GM21717 (cell line): ENCODE measurements around the gene S100A8.

Experiments
- ATAC-seq: cut with Tn5 transposase; IDR thresholded peaks from one replicate; pipeline ENCODE4 v1.9.1; 2021; ENCODE audit warnings: mild to moderate bottlenecking, moderate library complexity; ENCODE audit not compliant: unreplicated experiment

Gene S100A8

DNA sequence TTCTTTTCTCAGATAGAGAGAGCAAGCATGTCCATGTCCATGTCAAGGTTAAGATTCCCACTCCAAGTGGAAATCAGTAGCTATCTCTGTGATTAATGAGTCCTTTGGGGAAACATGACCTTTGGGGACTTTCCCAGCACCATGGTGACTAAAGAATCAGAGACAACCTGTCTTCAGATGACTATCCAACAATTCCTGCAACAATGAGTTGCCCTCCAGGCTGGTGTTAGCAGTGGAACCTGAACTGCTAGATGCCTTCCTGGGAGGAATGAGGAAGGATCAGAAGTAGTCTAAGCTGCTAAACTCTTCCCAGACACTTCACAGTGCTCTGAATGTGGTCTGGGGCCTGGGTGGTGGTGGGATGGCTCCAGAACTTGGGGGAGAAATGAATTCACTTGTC is 26.7 kb downstream of the S100A8 start:
- no peak for ATAC-seq

DNA sequence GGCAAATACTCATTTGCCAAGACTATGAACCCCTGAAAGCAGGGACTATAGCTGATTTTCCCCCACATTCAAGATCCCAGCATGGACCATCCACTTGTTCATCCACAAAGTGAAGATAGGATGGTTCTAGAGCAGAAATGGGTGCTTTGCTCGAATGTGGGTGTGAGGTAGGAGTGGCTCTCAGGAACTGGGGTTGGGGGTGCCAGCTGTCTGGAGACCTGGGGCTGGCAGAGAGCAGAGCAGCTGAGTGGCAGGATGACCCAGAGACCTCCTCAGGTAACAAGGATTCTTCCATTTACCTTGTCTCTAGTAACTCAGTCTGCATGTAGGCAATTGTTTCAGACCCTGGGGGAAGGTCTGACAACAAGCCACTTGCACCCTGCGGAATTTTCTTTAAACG is 27.2 kb downstream of the S100A8 start:
- no peak for ATAC-seq

DNA sequence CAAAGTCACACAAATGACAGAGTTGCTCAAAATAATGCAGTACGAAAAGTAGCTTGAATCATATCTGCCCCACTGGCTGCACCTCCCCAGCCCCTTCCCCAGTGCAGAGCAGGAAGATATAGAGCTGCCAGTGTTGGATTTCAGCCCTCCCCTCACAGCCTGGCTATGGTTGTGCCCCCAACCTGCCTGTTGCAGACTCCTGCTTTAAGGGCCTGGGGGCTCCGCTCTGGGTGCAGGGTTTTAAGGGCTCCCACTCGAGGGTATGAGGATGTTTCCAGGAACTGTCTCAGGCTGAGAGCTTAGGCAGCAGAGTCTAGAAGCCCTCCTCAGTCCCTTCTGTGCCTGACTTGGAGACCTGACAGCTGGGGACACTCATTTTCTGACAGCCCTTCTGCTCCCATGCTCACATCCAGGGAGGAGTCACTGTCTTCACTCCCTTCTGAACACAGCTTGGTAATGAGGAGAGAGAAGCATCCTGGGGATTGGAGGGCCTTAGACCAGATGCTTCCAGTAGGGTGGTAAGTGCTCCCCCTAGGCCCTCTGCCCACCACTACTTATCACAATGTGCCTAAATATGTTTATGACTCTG is 28.6 kb downstream of the S100A8 start:
- ATAC-seq: no peak

DNA sequence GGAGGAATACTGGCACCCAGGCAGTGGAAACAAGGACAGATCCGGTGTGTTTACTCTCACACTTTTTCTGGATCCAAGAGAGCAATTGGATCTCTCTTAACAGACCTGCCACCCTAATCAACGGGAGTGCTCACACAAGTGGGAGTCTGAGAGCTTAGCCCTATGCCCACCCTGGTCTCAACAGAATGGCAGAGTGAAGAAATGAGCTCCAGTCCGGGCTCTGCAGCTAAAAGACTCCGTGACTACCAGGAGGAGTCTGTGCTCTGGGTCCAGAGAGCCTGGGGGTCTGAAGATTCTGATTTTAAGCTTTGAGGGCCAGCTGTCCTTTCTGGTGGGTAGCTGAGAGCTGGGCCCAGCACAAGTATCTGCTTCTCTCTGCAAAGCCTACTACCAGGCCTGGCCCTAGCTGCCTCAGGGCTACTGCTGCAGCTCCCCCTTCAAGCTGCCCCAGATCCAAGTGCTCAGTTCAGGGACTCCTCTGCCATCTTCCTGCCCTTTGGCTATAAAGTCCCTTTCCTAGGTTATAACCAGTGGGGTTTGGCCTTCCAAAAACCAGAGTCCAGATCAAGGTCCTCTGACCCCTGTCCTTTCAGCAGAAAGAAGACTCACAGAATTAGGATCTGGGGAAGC is 29.3 kb downstream of the S100A8 start:
- ATAC-seq: no peak

DNA sequence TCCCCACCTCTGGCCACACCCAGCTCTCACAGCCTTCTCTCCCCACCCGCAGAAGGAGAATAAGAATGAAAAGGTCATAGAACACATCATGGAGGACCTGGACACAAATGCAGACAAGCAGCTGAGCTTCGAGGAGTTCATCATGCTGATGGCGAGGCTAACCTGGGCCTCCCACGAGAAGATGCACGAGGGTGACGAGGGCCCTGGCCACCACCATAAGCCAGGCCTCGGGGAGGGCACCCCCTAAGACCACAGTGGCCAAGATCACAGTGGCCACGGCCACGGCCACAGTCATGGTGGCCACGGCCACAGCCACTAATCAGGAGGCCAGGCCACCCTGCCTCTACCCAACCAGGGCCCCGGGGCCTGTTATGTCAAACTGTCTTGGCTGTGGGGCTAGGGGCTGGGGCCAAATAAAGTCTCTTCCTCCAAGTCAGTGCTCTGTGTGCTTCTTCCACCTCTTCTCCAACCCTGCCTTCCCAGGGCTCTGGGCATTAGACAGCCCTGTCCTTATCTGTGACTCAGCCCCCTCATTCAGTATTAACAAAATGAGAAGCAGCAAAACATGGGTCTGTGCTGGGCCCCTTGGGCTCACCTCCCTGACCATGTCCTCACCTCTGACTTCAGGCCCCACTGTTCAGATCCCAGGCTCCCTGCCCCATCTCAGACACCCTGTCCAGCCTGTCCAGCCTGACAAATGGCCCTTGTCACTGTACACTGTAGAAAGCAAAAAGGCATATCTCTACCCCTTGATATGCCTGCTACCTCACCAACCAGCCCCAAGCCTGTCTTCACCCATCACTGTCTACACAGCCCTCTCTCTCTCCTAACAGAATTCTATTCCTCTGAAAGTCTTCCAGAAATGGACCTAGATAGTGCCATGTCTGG is 30.0 kb downstream of the S100A8 start:
- no peak for ATAC-seq

DNA sequence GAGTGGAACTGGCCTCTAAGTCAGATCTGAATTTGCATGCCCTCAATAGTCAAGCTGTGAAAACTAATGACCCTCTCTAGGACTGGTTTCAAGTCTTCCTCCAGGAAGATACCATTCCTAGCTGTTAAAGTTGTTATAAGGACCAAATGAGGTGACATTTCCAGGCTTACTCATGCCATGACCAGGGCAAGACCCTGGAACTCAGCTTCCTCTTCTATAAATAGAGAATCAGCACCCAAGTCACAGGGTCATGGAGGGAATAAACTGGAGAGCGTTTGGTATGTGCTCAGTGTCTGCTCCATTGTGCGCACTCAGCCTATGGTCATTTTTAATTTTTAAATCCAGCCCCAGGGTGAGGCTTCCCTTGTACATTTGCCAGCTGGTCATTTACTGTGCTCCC is 30.7 kb downstream of the S100A8 start:
- ATAC-seq: no peak

DNA sequence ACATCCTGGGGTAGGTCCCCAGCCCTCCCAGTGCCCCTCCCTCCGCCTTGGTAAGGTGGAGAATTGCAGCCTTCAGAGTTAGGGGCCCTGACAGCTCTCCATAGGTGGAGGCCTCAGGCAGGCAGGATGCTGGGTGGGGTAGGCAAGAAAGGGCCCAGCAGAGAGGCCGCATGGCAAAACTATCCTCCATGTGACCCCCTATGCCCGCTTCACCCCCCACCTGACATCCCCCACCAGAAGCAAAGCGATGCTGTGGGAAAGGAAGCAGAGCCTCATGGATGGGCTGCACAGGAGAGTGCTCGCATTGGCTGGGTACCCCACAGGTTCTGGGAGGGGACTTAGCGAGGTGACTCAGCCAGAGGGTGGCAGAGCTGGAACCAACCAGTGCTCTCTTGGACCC is 31.6 kb downstream of the S100A8 start:
- ATAC-seq: no peak

DNA sequence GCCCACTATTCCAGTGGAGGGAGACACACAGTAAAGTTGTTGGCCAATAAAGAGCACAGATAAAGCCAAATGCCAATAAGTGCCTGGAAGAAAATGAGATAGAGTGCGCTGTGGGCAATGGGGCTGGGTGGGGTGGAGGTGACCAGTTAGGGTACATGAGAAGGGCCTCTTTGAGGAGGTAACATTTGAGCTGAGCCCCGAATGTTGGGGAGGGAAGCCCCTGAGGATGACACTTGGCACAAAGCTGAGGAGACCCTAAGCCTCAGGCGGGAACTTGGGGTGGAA is 32.2 kb downstream of the S100A8 start:
- no peak for ATAC-seq

DNA sequence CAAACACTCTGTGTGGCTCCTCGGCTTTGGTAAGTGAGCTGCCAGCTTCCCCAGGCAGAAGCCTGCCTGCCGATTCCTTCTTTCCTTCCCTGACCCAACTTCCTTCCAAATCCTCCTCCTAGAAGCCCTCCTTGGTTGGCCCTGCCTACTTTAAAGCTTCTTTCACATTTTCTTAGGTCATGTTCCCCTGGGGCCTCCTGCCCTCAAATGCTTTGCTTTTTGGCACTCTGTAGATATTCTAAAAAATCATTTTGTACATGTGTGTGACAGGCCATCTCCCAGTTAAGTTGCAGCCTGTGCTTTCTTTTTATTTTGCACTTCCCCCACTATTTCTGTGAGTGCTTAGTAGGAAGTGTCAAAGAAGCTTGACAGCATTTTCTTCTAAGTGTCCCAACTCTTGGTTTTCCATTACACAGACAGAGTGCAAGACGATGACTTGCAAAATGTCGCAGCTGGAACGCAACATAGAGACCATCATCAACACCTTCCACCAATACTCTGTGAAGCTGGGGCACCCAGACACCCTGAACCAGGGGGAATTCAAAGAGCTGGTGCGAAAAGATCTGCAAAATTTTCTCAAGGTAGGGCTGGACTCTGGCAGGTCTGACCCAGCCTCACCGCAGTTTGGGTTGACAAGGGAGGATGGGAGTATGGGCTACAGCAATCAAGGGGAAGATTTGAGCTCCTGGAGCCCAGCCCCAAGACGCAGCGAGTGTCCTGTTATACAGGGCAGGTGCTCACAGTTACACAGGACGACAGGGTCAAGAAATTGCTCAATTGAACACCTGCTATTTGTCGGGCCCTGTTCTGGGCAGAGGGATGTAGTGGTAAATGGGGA is 32.8 kb downstream of the S100A8 start, which contains the start of gene S100A9:
Gene S100A9 (plus strand): TSS at position 2 of the 838 bp plus-strand sequence. CDS start 430 bp downstream, at position 432.
- no peak for ATAC-seq

DNA sequence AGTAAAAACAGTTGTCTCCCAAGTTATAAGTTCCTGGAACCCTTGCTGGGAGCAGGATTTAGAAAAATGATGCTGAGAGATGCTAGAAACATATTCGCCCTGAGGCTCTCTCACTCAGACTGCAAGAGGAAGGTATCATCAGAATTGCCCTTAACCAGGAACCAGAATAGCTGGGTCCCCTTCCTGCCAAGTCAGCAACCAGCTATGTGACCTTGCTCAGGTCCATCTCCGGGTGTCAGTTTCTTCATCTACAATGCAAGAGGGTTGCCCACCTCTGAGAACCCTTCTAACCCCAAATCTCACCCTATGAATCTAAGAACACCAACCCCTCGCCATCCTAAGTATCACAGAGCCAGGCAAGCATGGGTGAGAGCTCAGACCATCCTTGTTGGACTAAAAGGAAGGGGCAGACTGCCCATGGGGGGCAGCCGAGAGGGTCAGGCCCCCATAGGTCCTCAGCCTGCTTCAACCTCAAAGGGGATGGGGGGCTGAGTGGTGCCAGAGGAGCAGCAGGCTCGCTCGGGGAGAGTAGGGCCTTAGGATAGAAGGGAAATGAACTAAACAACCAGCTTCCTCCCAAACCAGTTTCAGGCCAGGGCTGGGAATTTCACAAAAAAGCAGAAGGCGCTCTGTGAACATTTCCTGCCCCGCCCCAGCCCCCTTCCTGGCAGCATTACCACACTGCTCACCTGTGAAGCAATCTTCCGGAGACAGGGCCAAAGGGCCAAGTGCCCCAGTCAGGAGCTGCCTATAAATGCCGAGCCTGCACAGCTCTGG is 33.6 kb downstream of the S100A8 start:
- no peak for ATAC-seq

DNA sequence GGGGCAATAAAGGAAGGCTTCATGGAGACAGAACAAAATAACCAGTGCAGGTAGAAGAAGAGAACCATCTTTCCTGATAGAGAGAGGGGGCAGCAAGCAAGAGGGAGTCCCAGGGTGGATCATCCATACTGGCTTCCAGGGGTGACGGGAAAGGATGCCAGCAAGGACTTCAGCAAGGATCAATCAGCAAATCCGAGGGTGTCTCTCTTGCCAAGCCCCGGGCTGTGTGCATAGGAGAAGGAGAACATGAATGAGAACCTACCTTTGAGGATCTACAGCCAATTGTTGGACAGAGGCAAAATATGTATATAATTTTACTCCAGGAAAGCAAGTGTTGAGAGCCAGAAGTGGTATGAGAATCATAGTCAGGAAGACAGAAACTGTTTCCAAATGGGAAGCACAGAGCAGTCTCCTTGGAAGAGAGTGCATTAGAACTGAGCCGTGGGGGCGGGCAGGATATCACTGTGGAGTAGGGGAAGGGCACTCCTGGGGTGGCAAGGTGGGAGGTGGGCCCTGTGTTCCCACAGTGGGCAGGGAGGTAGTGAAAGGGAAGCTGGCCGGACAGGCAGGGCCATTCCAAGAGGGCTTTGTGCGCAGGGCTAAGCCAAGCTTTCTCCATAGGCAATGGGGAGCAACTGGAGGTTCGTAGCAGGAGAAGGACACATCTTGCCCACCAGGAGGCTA is 34.3 kb downstream of the S100A8 start:
- no peak for ATAC-seq

DNA sequence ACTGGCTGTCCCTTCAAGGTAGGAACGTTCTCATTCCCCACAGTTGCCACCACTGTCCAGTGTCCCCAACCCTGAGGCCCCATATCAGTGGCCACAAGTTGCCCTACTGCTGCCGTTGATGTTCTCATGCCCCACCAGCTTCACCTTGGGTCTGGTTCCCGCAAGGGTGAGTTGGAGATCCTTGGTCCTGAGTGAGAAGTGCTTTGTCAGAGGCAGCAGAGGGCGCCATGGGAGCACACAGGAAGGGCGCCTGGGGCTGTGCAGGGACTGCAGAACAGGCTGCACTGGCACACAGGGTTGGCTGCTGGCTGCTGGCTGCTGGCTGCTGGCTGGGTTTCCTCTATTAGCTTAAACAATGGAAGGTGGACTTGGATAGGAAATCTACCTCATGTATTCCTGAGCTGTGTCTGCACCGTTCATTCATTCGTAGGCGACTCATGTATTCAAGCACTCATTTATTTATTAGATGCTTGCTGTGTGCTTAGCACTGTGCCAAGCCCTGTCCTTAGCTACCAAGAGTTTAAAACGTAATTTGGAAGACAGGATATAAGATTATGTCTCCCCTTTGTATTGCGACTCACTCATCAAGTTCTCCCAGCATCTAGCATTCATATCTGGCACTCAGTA is 35.3 kb downstream of the S100A8 start:
- no peak for ATAC-seq

DNA sequence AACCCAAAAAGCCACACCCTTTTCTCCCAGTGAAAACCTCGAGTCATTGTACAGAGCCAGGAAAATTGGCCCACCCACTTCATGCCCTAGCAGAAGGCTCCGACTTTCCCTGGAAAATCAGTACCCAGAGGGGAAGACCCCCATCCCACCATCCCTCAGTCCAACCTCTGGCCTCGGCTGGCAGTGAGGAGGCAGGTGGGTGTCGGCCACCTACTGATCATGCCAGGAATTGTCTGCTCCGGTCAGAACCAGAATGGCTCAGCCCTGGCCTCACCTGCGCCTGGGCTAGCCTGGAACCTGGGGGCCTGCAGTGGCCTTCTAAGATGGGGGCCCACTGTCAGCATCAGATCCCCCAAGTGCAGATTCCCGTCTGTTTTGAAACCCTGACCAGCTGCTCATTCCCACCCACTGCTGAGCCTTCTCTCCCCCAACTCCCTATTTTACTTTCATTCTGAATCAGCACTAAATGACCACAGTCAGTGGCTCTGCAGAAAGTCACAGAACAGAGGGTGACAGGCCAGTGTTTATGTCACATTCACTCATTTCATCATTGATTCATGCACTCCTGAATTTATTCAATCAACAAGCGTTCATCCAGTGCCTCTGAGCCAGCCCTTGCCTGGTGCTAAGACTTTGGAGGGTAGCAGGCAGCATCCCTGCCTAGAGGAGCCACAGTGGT is 36.2 kb downstream of the S100A8 start:
- no peak for ATAC-seq

DNA sequence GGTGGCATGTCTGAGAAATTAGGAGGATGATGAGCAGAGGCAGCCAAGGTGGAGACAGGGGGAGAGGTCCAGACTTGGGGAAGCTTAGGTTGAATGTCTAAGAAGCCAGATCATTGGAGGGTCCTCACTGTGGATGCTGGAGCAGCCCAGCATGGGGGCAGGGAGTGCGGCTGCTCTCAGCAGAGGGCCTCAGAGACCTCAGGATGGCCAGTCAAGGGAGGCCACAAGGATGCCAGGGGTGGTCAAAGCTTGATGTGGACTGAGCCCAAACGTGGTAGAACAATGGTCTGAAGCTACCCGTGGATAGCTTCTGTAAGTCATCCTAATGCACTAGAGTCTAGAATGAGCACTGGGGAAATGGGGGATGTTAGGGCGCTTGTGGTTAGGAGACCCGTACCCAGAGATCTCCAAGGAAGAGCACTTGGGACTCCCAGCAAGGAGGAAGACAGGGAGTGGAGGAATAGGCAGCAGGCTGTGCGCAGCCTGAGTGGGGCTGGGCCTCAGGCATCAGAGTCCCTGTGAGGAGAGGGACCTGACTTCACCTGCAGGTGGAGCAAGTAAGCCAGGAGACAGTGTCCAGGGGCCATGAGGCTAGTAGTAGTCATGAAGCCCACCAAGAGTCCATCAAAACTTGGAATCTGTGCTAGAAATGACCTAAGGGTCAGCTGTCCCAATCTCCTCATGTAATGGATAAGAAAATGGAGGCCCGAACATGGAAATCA is 37.5 kb downstream of the S100A8 start:
- ATAC-seq: no peak

DNA sequence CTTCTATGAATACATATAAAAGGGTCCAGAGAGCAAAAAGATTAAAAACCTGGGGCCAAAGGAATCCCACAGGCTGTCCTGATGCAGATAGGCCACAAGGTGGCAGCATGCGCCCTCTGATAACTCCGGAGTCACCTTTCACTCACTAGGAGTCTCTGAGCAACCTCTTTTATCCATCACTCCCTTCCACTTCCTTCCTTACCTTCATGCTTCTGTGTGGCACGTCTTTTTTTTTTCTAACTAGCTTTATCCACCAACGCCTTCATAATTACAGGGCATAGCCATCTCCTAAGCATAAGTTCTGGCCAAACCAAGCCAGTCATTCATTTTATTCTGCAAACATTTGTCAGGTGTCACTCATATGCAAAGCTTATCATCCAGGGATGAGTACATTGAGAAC is 38.4 kb downstream of the S100A8 start:
- no peak for ATAC-seq

DNA sequence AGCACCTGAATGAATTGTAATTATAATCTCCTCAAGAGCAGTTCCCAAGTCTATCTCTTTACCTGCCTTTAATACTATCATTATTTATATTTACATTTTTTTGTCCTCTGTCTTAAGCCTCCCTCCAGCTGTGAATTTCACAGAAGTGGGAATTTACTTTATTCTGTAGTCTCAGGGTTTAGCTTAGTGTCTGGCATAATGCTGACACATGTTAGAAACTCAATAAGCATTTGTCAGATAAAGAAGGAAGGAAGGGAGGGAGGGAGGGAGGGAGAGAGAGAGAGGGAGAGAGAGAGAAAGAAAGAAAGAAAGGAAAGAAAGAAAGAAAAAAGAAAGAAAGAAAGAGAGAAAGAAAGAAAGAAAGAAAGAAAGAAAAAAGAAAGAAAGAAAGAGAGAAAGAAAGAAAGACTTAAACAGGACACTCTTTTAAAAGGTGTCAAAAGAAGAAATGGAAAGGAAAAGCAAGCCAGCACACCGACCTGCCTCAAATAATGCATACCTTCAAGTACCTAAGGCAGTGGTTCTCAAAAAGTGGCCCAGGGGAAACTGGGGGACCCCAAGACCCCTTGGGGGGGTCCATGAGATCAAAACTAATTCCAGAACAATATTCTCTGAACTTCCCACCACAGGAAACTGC is 40.4 kb downstream of the S100A8 start:
- no peak for ATAC-seq

DNA sequence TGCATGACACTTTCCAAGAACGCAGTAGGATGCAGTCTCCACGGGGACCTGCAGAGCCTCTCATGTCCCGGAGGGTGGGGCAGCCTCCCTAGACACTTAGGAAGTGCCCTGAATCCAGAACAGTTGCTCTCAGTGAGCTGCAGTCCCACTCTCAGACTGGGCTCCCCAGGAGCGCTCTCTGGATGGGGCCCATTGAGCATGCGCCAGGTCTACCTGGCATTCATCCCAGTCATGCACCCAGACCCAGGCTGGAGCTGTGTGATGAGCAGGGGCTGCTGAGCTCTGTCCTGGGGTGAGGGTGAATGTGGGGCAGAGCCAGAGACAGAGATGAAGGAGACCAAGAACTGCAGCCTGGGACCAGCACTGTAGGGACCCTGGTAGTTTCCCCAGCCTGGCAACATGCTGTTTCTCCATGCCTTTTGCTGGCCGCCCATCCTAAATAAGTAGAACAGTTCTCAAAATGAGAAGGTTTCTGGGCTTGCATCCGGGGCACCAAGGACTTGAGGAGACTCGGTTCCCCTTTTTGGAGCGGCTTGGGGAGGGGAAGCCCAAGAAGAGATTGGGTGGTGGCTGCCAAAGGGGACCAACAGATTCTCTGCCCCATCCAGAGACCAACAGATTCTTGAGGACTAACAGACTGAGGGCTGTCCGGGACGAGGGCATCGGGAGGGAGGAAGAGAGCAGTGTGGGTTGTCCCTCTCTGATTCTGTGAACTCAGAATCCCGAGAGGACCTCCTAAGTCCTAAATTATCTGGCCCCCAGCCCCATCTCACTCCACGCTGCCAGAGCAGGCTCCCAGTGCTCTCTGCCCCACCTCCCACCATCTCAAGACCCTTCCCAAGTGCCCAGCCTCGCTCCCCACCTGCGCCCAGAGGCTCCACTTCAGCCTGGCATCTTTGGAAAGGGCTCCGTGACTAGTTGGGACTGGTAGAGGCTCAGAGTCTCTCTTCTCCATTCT is 41.2 kb downstream of the S100A8 start:
- no peak for ATAC-seq
